Thyroid gland (tissue), 4 donors: ENCODE data around the gene SIPA1.

Experiments
- POLR2A ChIP-seq, 2 donors: fragments of 450-650 bp; IDR thresholded peaks; one replicate each; pipeline ENCODE4 v1.6.1; 2017; ENCODE audit warnings: antibody characterized with exemption in 2 of 2, mild to moderate bottlenecking in 2 of 2, moderate library complexity in 1 of 2
- TF ChIP-seq, protein P1 (sequence below), 6 experiments: fragments of 200-600 bp in 3 of 6; fragments of 450-650 bp in 3 of 6; sonication (generic) in 3 of 6; IDR thresholded peaks; one replicate each; pipeline ENCODE4 v1.5.1; 2016 to 2019; ENCODE audit warnings: antibody characterized with exemption in 6 of 6, mild to moderate bottlenecking in 2 of 6, inconsistent platforms in 1 of 6, moderate library complexity in 1 of 6

DNA sequence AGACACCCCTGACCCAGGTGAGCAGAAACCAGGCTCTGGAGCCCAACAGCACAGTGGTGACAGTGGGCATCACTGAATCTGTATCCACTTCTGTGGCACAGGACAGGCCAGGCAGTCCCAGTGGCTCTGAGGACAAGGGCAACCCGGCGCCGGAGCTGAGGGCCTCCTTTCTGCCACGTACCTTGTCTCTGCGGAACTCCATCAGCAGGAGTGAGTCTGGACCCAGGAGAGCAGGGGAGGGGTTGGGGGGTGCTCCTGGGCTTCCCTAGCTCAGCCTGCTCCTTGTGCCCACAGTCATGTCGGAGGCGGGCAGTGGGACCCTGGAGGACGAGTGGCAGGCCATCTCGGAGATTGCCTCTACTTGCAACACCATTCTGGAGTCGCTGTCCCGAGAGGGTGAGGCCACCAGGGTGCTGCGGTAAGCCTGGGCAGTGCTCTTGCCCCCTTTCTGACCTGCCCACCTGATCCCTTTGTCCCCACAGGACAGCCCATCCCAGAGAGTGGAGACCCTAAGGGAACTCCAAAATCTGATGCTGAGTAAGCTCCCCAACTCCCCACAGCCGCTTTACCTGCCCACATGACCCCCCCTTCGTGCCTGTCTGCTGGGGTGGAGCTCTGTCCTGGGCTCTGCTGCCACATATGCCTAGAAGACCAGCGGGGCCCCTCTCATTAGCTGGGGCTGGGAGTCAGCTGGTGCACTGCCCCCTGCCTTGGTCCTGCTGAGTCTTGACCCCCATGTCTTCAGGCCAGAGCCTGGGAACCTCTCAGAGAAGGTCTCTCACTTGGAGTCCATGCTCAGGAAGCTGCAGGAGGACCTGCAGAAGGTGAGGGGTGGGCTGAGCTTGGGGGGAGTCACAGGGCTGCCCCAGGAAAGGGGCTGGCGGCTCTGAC is 12.0 kb downstream of the SIPA1 start:
- TF ChIP-seq, protein P1, sequence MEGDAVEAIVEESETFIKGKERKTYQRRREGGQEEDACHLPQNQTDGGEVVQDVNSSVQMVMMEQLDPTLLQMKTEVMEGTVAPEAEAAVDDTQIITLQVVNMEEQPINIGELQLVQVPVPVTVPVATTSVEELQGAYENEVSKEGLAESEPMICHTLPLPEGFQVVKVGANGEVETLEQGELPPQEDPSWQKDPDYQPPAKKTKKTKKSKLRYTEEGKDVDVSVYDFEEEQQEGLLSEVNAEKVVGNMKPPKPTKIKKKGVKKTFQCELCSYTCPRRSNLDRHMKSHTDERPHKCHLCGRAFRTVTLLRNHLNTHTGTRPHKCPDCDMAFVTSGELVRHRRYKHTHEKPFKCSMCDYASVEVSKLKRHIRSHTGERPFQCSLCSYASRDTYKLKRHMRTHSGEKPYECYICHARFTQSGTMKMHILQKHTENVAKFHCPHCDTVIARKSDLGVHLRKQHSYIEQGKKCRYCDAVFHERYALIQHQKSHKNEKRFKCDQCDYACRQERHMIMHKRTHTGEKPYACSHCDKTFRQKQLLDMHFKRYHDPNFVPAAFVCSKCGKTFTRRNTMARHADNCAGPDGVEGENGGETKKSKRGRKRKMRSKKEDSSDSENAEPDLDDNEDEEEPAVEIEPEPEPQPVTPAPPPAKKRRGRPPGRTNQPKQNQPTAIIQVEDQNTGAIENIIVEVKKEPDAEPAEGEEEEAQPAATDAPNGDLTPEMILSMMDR (IDR thresholded peaks at IDR 0.05), result no peak
- TF ChIP-seq POLR2A (IDR thresholded peaks at IDR 0.05), result no peak
